SK-N-SH treated with all-trans-retinoic acid at 6 μM for 48 hours (cell line): ENCODE data around the gene KLHL17.

ENCODE experiments used
- ATAC-seq: fragments of 200-7000 bp; cut with Tn5 transposase; 3 replicates; pipeline ENCODE4 v1.9.1; 2020; ENCODE audit warnings: mild to moderate bottlenecking, moderate library complexity
- ARNTL ChIP-seq: fragments of 450-650 bp; formaldehyde crosslinking; IDR thresholded peaks from 2 replicates; pipeline ENCODE4 v1.5.0; 2020; ENCODE audit warnings: low read depth, mild to moderate bottlenecking, moderate library complexity, borderline replicate concordance
- BACH2 ChIP-seq: fragments of 250-450 bp; sonication (Bioruptor Pico); IDR thresholded peaks from 2 replicates; pipeline ENCODE4 v1.9.0; 2021; ENCODE audit warnings: mild to moderate bottlenecking, borderline replicate concordance
- CREB5 ChIP-seq: fragments of 250-450 bp; sonication (Bioruptor Pico); IDR thresholded peaks from 2 replicates; pipeline ENCODE4 v1.5.1; 2020; ENCODE audit warnings: low read depth, mild to moderate bottlenecking, moderate library complexity
- CSDC2 ChIP-seq: fragments of 250-450 bp; sonication (Bioruptor Pico); IDR thresholded peaks from 2 replicates; pipeline ENCODE4 v1.5.0; 2020; ENCODE audit warnings: mild to moderate bottlenecking, moderate library complexity
- CSRNP3 ChIP-seq: fragments of 250-450 bp; sonication (Bioruptor Pico); IDR thresholded peaks from 2 replicates; pipeline ENCODE4 v1.5.1; 2021; ENCODE audit warnings: mild to moderate bottlenecking, moderate library complexity
- ESRRG ChIP-seq: fragments of 250-450 bp; sonication (Bioruptor Pico); IDR thresholded peaks from 2 replicates; pipeline ENCODE4 v1.6.1; 2021; ENCODE audit warnings: mild to moderate bottlenecking
- ISL1 ChIP-seq: fragments of 250-450 bp; sonication (Bioruptor Pico); IDR thresholded peaks from 2 replicates; pipeline ENCODE4 v2.1.2; 2022; ENCODE audit warnings: mild to moderate bottlenecking, moderate library complexity
- OSR1 ChIP-seq: fragments of 250-450 bp; sonication (Bioruptor Pico); IDR thresholded peaks from 2 replicates; pipeline ENCODE4 v1.8.0; 2022; ENCODE audit warnings: moderate library complexity, mild to moderate bottlenecking, inconsistent platforms
- PATZ1 ChIP-seq: fragments of 250-450 bp; sonication (Bioruptor Pico); IDR thresholded peaks from 2 replicates; pipeline ENCODE4 v1.8.0; 2020; ENCODE audit warnings: mild to moderate bottlenecking, moderate library complexity, borderline replicate concordance
- POU6F1 ChIP-seq: fragments of 250-450 bp; sonication (Bioruptor Pico); IDR thresholded peaks from 2 replicates; pipeline ENCODE4 v1.8.0; 2021; ENCODE audit warnings: low read depth, mild to moderate bottlenecking, moderate library complexity, borderline replicate concordance
- PPARA ChIP-seq: fragments of 250-450 bp; sonication (Bioruptor Pico); IDR thresholded peaks from 2 replicates; pipeline ENCODE4 v1.5.0; 2020; ENCODE audit warnings: mild to moderate bottlenecking, borderline replicate concordance
- RARB ChIP-seq: fragments of 250-450 bp; sonication (Bioruptor Pico); IDR thresholded peaks from 2 replicates; pipeline ENCODE4 v1.8.0; 2021; ENCODE audit warnings: mild to moderate bottlenecking, moderate library complexity
- SNAI2 ChIP-seq: fragments of 250-450 bp; sonication (Bioruptor Pico); IDR thresholded peaks from 2 replicates; pipeline ENCODE4 v1.5.0; 2020; ENCODE audit warnings: mild to moderate bottlenecking, moderate library complexity
- TCF4 ChIP-seq: fragments of 250-450 bp; sonication (Bioruptor Pico); IDR thresholded peaks from 2 replicates; pipeline ENCODE4 v1.8.0; 2021; ENCODE audit warnings: mild to moderate bottlenecking, moderate library complexity, borderline replicate concordance
- TOX ChIP-seq: fragments of 250-450 bp; sonication (Bioruptor Pico); IDR thresholded peaks from 2 replicates; pipeline ENCODE4 v1.8.0; 2021; ENCODE audit warnings: mild to moderate bottlenecking, moderate library complexity, borderline replicate concordance
- TSHZ2 ChIP-seq: fragments of 250-450 bp; sonication (Bioruptor Pico); IDR thresholded peaks from 2 replicates; pipeline ENCODE4 v1.5.0; 2020; ENCODE audit warnings: mild to moderate bottlenecking, moderate library complexity
- ZC3H10 ChIP-seq: fragments of 250-450 bp; sonication (Bioruptor Pico); IDR thresholded peaks from 2 replicates; pipeline ENCODE4 v1.5.1; 2021; ENCODE audit warnings: mild to moderate bottlenecking, moderate library complexity
- ZFP3 ChIP-seq: fragments of 250-450 bp; sonication (Bioruptor Pico); IDR thresholded peaks from 2 replicates; pipeline ENCODE4 v1.5.0; 2020; ENCODE audit warnings: mild to moderate bottlenecking, moderate library complexity
- ZFP30 ChIP-seq: fragments of 450-650 bp; formaldehyde crosslinking; IDR thresholded peaks from 2 replicates; pipeline ENCODE4 v1.5.0; 2022; ENCODE audit warnings: mild to moderate bottlenecking, moderate library complexity
- ZNF565 ChIP-seq: fragments of 450-650 bp; formaldehyde crosslinking; conservative IDR thresholded peaks from 2 replicates; pipeline ENCODE4 v1.5.0; 2020; ENCODE audit warnings: low read depth, mild to moderate bottlenecking, moderate library complexity
- ZNF70 ChIP-seq: fragments of 450-650 bp; formaldehyde crosslinking; IDR thresholded peaks from 2 replicates; pipeline ENCODE4 v1.5.0; 2020; ENCODE audit warnings: mild to moderate bottlenecking, moderate library complexity
- ZNF8 ChIP-seq: fragments of 450-650 bp; formaldehyde crosslinking; IDR thresholded peaks from 2 replicates; pipeline ENCODE4 v1.5.0; 2020; ENCODE audit warnings: mild to moderate bottlenecking, moderate library complexity

The KLHL17 gene

GRCh38 chr1:970242-970972 is 10.0 kb downstream of the KLHL17 start:
- no peak for ATAC-seq
- TF ChIP-seq TCF4 (no peak), PPARA (CRISPR knock-in tag) (no peak), CSDC2 (no peak), ZC3H10 (no peak), ZNF70 (CRISPR knock-in tag) (no peak), ZFP3 (no peak), ISL1 (no peak), OSR1 (CRISPR knock-in tag) (no peak), POU6F1 (CRISPR knock-in tag) (no peak), TSHZ2 (CRISPR knock-in tag) (no peak), ZFP30 (no peak)
- TF ChIP-seq, all 23 proteins: peak for 0

- no peak for TF ChIP-seq ARNTL (CRISPR knock-in tag)
- TF ChIP-seq ZNF70 (CRISPR knock-in tag), result no peak
- TF ChIP-seq TCF4, result no peak
- ATAC-seq, result no peak
These were observed 10.8 kb downstream of the KLHL17 start for GRCh38 chr1:970973-971730.

GRCh38 chr1:971751-972506 is 11.5 kb downstream of the KLHL17 start:
- TF ChIP-seq CREB5 (no peak), TOX (CRISPR knock-in tag) (no peak), BACH2 (CRISPR knock-in tag) (no peak), RARB (CRISPR knock-in tag) (no peak), TSHZ2 (CRISPR knock-in tag) (no peak), ISL1 (no peak), ZNF565 (CRISPR knock-in tag) (no peak), ZC3H10 (no peak), PPARA (CRISPR knock-in tag) (no peak), CSDC2 (no peak), SNAI2 (CRISPR knock-in tag) (no peak), ESRRG (no peak), ZFP3 (no peak), PATZ1 (no peak), TCF4 (no peak), CSRNP3 (CRISPR knock-in tag) (no peak), ARNTL (CRISPR knock-in tag) (no peak), ZFP30 (no peak), ZNF8 (CRISPR knock-in tag) (no peak)
- TF ChIP-seq, all 23 proteins: peak for 0
- ATAC-seq, result no peak
